SK-N-SH (cell line): ENCODE results near the gene CEP120. TPM values are rescaled to one million over a fixed set of nuclear protein-coding genes. Genes with fewer than 3 reads are reported as not detected.
A peak's percentile ranks its signal among the peaks of the same experiment; 100 is the strongest.

ENCODE experiments used
- CTCF ChIA-PET: fragments of 300-600, 350-600 bp; formaldehyde crosslinking; extraction: SDS; loops from one replicate; lab custom pipeline; 2021; lab: Yijun Ruan, JAX
- POLR2A ChIA-PET: fragments of 350-600 bp; sonication (Branson Sonifier 250); formaldehyde crosslinking; extraction: SDS; loops from one replicate; lab custom pipeline; 2020; ENCODE audit warnings: antibody characterized with exemption, inconsistent platforms; lab: Yijun Ruan, JAX
- DNase-seq: peaks from one replicate; pipeline ENCODE4 v3.0.0; 2012
- H2AFZ ChIP-seq: fragments of 200-600 bp; sonication (generic); 2 replicates; pipeline ENCODE4 v1.8.1; 2016; ENCODE audit warnings: antibody characterized with exemption, mild to moderate bottlenecking, low read depth
- H3F3A ChIP-seq: fragments of 200-600 bp; sonication (generic); replicated peaks from 2 replicates; pipeline ENCODE3; 2016; ENCODE audit warnings: antibody characterized with exemption, mild to moderate bottlenecking; ENCODE audit not compliant: insufficient read depth
- H3K27ac ChIP-seq, 2 experiments: fragments of 200-500 bp in 1 of 2; fragments of 200-600 bp in 1 of 2; sonication (Bioruptor generic) in 1 of 2; sonication (generic), shearing (Covaris generic) in 1 of 2; 2 replicates each; pipeline versions ENCODE4 v1.5.1 to v1.6.1; 2014 to 2016; ENCODE audit warnings: low read depth in 2 of 2, inconsistent platforms in 1 of 2, low read length in 1 of 2, mild to moderate bottlenecking in 1 of 2, mixed read lengths in 1 of 2
- H3K27me3 ChIP-seq: fragments of 200-600 bp; sonication (generic), shearing (Covaris generic); 2 replicates; pipeline ENCODE4 v1.6.1; 2016; ENCODE audit warnings: mixed run types; ENCODE audit not compliant: insufficient read depth
- H3K36me3 ChIP-seq, 2 experiments: fragments of 200-500 bp in 1 of 2; fragments of 200-600 bp in 1 of 2; sonication (Bioruptor generic) in 1 of 2; sonication (generic) in 1 of 2; replicated peaks in 1 of 2; 2 replicates each; pipeline versions ENCODE3 to v1.5.1; 2014 to 2016; ENCODE audit warnings: low read length in 1 of 2, mild to moderate bottlenecking in 1 of 2; ENCODE audit not compliant: insufficient read depth in 2 of 2, control insufficient read depth in 1 of 2
- H3K4me1 ChIP-seq, 2 experiments: fragments of 200-500 bp in 1 of 2; fragments of 200-600 bp in 1 of 2; sonication (Bioruptor generic) in 1 of 2; sonication (generic), shearing (Covaris generic) in 1 of 2; 2 replicates each; pipeline versions ENCODE4 v1.5.1 to v1.6.1; 2014 to 2016; ENCODE audit warnings: low read depth in 1 of 2, low read length in 1 of 2, mixed run types in 1 of 2; ENCODE audit not compliant: insufficient read depth in 2 of 2, control insufficient read depth in 1 of 2
- H3K4me2 ChIP-seq: fragments of 200-600 bp; sonication (generic), shearing (Covaris generic); 2 replicates; pipeline ENCODE4 v1.6.1; 2017; ENCODE audit warnings: mixed run types
- H3K4me3 ChIP-seq, 2 experiments: fragments of 200-500 bp in 1 of 2; fragments of 200-600 bp in 1 of 2; sonication (Bioruptor generic) in 1 of 2; sonication (generic), shearing (Covaris generic) in 1 of 2; 2 replicates each; pipeline versions ENCODE4 v1.5.1 to v1.8.1; 2014 to 2016; ENCODE audit warnings: low read depth in 2 of 2, inconsistent platforms in 1 of 2, low read length in 1 of 2, mild to moderate bottlenecking in 1 of 2, mixed read lengths in 1 of 2, moderate library complexity in 1 of 2
- H3K79me2 ChIP-seq: fragments of 200-600 bp; sonication (generic); 2 replicates; pipeline ENCODE4 v1.8.1; 2017; ENCODE audit warnings: mild to moderate bottlenecking; ENCODE audit not compliant: insufficient read depth
- H3K9ac ChIP-seq: fragments of 200-600 bp; sonication (generic); 2 replicates; pipeline ENCODE4 v1.6.1; 2017; ENCODE audit warnings: mixed run types
- H3K9me2 ChIP-seq: fragments of 200-600 bp; sonication (generic); 2 replicates; pipeline ENCODE4 v1.6.1; 2017; ENCODE audit warnings: mixed run types
- H3K9me3 ChIP-seq: fragments of 200-600 bp; sonication (generic); 2 replicates; pipeline ENCODE4 v1.6.1; 2017; ENCODE audit warnings: mixed run types, mild to moderate bottlenecking, moderate library complexity
- H4K20me1 ChIP-seq: fragments of 200-600 bp; sonication (generic); 2 replicates; pipeline ENCODE4 v1.6.1; 2017; ENCODE audit warnings: mild to moderate bottlenecking, mixed run types; ENCODE audit not compliant: insufficient read depth
- CHD2 ChIP-seq: fragments of 150-350 bp; IDR thresholded peaks from 2 replicates; pipeline ENCODE4 v1.6.1; 2018; ENCODE audit warnings: low read length; ENCODE audit not compliant: partially characterized antibody
- ELF1 ChIP-seq: IDR thresholded peaks from 2 replicates; pipeline ENCODE4 v1.4.0; 2012
- FOSL2 ChIP-seq: IDR thresholded peaks from 2 replicates; pipeline ENCODE4 v1.4.0; 2012; ENCODE audit warnings: low read depth, mild to moderate bottlenecking, moderate library complexity, borderline replicate concordance
- FOXJ3 ChIP-seq: sonication (generic); formaldehyde crosslinking; IDR thresholded peaks from 2 replicates; pipeline ENCODE4 v1.5.1; 2020; ENCODE audit warnings: mild to moderate bottlenecking, missing genetic modification reagents
- FOXM1 ChIP-seq: IDR thresholded peaks from 2 replicates; pipeline ENCODE4 v1.4.0; 2012; ENCODE audit warnings: low read depth, mild to moderate bottlenecking
- GABPA ChIP-seq: IDR thresholded peaks from 2 replicates; pipeline ENCODE4 v1.4.0; 2012; ENCODE audit warnings: low read depth, mild to moderate bottlenecking
- GATA2 ChIP-seq: sonication (generic); formaldehyde crosslinking; IDR thresholded peaks from 2 replicates; pipeline ENCODE4 v1.5.0; 2020; ENCODE audit warnings: mild to moderate bottlenecking, missing genetic modification reagents
- JUND ChIP-seq: IDR thresholded peaks from 2 replicates; pipeline ENCODE4 v1.4.0; 2012
- MEF2A ChIP-seq: IDR thresholded peaks from 2 replicates; pipeline ENCODE4 v1.4.0; 2012; ENCODE audit warnings: low read depth, borderline replicate concordance
- MXI1 ChIP-seq: IDR thresholded peaks from 2 replicates; pipeline ENCODE4 v1.6.1; 2012; ENCODE audit warnings: mild to moderate bottlenecking, low read depth, low read length, improper control_type of control experiment
- NFIC ChIP-seq: IDR thresholded peaks from 2 replicates; pipeline ENCODE4 v1.4.0; 2012; ENCODE audit warnings: borderline replicate concordance
- NRF1 ChIP-seq: IDR thresholded peaks from 2 replicates; pipeline ENCODE4 v1.6.1; 2012; ENCODE audit warnings: low read depth, mild to moderate bottlenecking, low read length
- POLR2AphosphoS5 ChIP-seq: IDR thresholded peaks from 2 replicates; pipeline ENCODE4 v1.6.1; 2012; ENCODE audit warnings: low read depth, low read length
- RCOR1 ChIP-seq: fragments of 150-350 bp; IDR thresholded peaks from 2 replicates; pipeline ENCODE4 v1.6.1; 2017; ENCODE audit warnings: antibody characterized with exemption, low read length
- RFX5 ChIP-seq: IDR thresholded peaks from 2 replicates; pipeline ENCODE4 v1.6.1; 2012; ENCODE audit warnings: mild to moderate bottlenecking, improper control_type of control experiment, low read length
- RXRA ChIP-seq: IDR thresholded peaks from 2 replicates; pipeline ENCODE4 v1.4.0; 2012; ENCODE audit warnings: low read depth, mild to moderate bottlenecking, borderline replicate concordance
- SMC3 ChIP-seq: IDR thresholded peaks from 2 replicates; pipeline ENCODE4 v1.6.1; 2012; ENCODE audit warnings: low read depth, low read length, improper control_type of control experiment
- TAF1 ChIP-seq: IDR thresholded peaks from 2 replicates; pipeline ENCODE4 v1.6.1; 2012; ENCODE audit warnings: low read depth, mild to moderate bottlenecking, low read length, moderate library complexity, borderline replicate concordance
- YY1 ChIP-seq: IDR thresholded peaks from 2 replicates; pipeline ENCODE4 v1.4.0; 2012; ENCODE audit warnings: low read depth, mild to moderate bottlenecking
- WGBS: methylation state at CpG from one replicate; pipeline ENCODE4 v1.1.6; 2017; ENCODE audit warnings: low lambda C conversion rate; 5-methylcytosine and 5-hydroxymethylcytosine counted together
- polyA plus RNA-seq, 3 experiments: library from polyadenylated mRNA; depleted of rRNA; stranded (reverse); fragments of >200 nt; gene quantifications; 2 replicates each; pipeline ENCODE4 v1.2.3, GENCODE V29; 2012
- TF ChIP-seq, protein P1 (sequence below): IDR thresholded peaks from 2 replicates; pipeline ENCODE4 v1.6.1; 2012; ENCODE audit warnings: mild to moderate bottlenecking, low read depth, low read length, moderate library complexity
- TF ChIP-seq, protein P2 (sequence below): IDR thresholded peaks from 2 replicates; pipeline ENCODE4 v1.4.0; 2012; ENCODE audit warnings: low read depth
- TF ChIP-seq, protein P3 (sequence below): fragments of 150-350 bp; IDR thresholded peaks from 2 replicates; pipeline ENCODE4 v1.6.1; 2016; ENCODE audit warnings: mild to moderate bottlenecking, low read depth, low read length
- TF ChIP-seq, protein P4 (sequence below): fragments of 200-600 bp; sonication (generic); IDR thresholded peaks from 2 replicates; pipeline ENCODE4 v1.6.1; 2017; ENCODE audit warnings: antibody characterized with exemption, mild to moderate bottlenecking, moderate library complexity

CEP120 gene
- polyA plus RNA-seq, 1 of the 3 experiments (the other 2 are of a cell fraction): 5.0 TPM

DNA sequence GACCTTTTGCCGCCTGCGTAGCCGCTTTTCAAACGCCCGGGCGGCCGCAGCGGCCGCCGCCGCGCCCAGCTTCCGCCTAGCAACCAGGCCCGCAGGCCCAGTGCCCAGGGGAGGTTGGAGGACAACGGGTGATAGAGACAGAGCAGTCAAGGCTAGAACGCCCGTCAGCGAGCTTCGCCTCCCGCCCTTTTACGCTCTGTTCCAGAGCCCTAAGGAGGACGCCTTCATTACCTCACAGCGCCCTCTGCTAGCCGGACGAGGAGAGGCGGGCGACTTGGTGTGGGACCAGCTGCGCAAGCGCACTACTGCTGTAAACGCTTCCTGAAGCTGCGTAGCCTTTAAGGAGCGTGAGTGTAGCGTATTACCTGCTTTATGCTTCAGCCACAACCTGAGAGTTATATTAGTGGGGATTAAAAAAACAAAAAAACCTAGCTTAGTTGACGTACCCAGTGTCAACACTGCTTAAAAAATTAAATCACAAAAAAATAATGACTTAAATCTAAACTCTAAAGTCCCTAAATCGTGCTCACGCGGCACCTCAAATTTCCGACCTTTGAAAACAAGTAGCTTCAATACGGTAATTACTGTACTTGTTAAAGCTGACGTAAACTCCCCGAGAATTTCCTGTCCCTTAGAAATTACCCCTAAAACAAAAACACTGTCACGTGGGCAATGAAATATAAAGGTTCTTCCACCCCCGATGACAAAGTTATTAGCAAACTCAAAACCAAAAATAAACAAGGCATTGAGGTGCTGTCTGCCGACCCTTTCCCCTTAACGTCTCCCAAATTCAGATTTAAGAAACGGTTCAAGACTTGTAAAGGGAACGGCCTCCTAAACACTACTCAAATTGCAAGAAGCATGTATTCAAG, at the start of gene CEP120 (continued):
- TF ChIP-seq, protein P1, sequence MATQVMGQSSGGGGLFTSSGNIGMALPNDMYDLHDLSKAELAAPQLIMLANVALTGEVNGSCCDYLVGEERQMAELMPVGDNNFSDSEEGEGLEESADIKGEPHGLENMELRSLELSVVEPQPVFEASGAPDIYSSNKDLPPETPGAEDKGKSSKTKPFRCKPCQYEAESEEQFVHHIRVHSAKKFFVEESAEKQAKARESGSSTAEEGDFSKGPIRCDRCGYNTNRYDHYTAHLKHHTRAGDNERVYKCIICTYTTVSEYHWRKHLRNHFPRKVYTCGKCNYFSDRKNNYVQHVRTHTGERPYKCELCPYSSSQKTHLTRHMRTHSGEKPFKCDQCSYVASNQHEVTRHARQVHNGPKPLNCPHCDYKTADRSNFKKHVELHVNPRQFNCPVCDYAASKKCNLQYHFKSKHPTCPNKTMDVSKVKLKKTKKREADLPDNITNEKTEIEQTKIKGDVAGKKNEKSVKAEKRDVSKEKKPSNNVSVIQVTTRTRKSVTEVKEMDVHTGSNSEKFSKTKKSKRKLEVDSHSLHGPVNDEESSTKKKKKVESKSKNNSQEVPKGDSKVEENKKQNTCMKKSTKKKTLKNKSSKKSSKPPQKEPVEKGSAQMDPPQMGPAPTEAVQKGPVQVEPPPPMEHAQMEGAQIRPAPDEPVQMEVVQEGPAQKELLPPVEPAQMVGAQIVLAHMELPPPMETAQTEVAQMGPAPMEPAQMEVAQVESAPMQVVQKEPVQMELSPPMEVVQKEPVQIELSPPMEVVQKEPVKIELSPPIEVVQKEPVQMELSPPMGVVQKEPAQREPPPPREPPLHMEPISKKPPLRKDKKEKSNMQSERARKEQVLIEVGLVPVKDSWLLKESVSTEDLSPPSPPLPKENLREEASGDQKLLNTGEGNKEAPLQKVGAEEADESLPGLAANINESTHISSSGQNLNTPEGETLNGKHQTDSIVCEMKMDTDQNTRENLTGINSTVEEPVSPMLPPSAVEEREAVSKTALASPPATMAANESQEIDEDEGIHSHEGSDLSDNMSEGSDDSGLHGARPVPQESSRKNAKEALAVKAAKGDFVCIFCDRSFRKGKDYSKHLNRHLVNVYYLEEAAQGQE: no peak
- TF ChIP-seq MEF2A: no peak; the same call in 1 of the 2 replicates
- 0 out of 2 replicates have a peak, but pooled peaks have one; percentile 9 for TF ChIP-seq GATA2
- 0 out of 2 replicates have a peak, but pooled peaks have one; percentile 30 for TF ChIP-seq FOXJ3 (CRISPR knock-in tag)
- peak; percentile 66 for TF ChIP-seq ELF1
- TF ChIP-seq, protein P2, sequence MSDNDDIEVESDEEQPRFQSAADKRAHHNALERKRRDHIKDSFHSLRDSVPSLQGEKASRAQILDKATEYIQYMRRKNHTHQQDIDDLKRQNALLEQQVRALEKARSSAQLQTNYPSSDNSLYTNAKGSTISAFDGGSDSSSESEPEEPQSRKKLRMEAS: peak; percentile 77
- peak; percentile 68 for TF ChIP-seq MXI1
- TF ChIP-seq FOSL2: no peak; the same call in 1 of the 2 replicates
- TF ChIP-seq JUND: no peak
- TF ChIP-seq POLR2AphosphoS5: peak; percentile 67
- peak; percentile 39; the same call in 1 of the 2 replicates for TF ChIP-seq RCOR1
- no peak for TF ChIP-seq FOXM1
- TF ChIP-seq, protein P3, sequence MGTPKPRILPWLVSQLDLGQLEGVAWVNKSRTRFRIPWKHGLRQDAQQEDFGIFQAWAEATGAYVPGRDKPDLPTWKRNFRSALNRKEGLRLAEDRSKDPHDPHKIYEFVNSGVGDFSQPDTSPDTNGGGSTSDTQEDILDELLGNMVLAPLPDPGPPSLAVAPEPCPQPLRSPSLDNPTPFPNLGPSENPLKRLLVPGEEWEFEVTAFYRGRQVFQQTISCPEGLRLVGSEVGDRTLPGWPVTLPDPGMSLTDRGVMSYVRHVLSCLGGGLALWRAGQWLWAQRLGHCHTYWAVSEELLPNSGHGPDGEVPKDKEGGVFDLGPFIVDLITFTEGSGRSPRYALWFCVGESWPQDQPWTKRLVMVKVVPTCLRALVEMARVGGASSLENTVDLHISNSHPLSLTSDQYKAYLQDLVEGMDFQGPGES: no peak
- TF ChIP-seq, all 33 proteins: peak for 21

DNA sequence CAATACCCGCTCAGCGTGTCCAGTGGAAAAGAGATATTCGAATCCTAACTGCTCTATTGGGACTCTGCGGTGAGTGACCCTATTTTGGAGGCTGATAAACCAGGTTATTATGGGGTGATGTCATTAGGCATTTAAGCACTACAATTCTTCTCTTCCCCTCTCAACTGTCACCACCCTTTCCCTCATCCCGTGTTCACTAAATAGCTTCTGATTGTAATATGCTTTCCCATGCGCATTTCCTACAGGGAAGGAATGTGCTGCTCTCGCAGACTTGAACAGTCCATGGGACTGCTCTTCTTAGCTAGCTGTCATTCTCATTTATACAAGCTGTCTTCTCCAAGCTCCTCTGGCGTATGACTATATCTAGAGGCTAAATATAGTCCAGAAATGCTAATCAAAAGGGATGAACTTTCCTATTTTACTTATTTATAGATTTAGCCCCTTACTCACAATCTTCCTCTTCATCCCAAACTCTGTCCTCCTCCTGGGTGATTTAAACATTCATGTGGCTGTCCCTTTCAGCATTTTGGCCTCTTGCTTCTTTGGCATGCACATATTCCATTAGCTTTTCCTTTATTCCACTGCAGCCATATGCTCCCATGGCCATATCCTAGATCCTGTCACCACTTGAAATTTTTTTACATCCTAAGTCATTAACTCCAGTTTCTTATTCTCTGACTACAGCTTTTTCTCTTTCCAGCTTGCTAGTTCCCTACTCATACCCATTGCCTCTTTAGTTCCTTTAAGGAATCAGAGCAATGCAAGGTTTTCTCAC, 49.1 kb upstream of the CEP120 start:
- H3F3A ChIP-seq: no peaks in the 10 kb centered on the region
- no peak overlapping the region for H3K4me3 ChIP-seq
- H3K27me3 ChIP-seq: no peaks in the 10 kb centered on the region
- no peaks in the 10 kb centered on the region for H4K20me1 ChIP-seq
- H3K4me1 ChIP-seq: no peaks in the 10 kb centered on the region
- no peaks in the 10 kb centered on the region for H3K36me3 ChIP-seq
- no peak overlapping the region for H3K27ac ChIP-seq
- no peak overlapping the region for H3K4me2 ChIP-seq
- ChIA-PET POLR2A (no interaction called here), CTCF (interaction anchor here (1.2 to 1.4 kb wide), 2 partner anchors 12 to 139 kb away, joined by 3 read pairs; no protein-coding TSS in a partner anchor)
- DNase-seq: no peak
- no peaks in the 10 kb centered on the region for H3K9me2 ChIP-seq
- H3K79me2 ChIP-seq: no peaks in the 10 kb centered on the region
- no peak overlapping the region for H3K9ac ChIP-seq
- 85% methylated on average over 8 of the region's 8 CpGs for WGBS
- no peak overlapping the region for H2AFZ ChIP-seq
- H3K9me3 ChIP-seq: no peaks in the 10 kb centered on the region
- TF ChIP-seq RFX5: no peak
- no peak for TF ChIP-seq FOSL2
- TF ChIP-seq NRF1: no peak
- TF ChIP-seq RCOR1: no peak
- TF ChIP-seq MXI1: no peak
- TF ChIP-seq YY1: no peak
- no peak for TF ChIP-seq SMC3
- no peak for TF ChIP-seq TAF1
- TF ChIP-seq GABPA: no peak
- TF ChIP-seq, protein P4, sequence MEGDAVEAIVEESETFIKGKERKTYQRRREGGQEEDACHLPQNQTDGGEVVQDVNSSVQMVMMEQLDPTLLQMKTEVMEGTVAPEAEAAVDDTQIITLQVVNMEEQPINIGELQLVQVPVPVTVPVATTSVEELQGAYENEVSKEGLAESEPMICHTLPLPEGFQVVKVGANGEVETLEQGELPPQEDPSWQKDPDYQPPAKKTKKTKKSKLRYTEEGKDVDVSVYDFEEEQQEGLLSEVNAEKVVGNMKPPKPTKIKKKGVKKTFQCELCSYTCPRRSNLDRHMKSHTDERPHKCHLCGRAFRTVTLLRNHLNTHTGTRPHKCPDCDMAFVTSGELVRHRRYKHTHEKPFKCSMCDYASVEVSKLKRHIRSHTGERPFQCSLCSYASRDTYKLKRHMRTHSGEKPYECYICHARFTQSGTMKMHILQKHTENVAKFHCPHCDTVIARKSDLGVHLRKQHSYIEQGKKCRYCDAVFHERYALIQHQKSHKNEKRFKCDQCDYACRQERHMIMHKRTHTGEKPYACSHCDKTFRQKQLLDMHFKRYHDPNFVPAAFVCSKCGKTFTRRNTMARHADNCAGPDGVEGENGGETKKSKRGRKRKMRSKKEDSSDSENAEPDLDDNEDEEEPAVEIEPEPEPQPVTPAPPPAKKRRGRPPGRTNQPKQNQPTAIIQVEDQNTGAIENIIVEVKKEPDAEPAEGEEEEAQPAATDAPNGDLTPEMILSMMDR: no peak
- TF ChIP-seq CHD2: no peak
- TF ChIP-seq RXRA: no peak
- TF ChIP-seq NFIC: no peak
